GM21390 (cell line): ENCODE data around the gene BOK.
"Not testable (repeated sequence)": the region's sequence is repeated elsewhere in the genome, so short reads cannot be mapped to it uniquely, and the experiment has no call there.

Experiments
- ATAC-seq: cut with Tn5 transposase; IDR thresholded peaks from one replicate; pipeline ENCODE4 v1.9.1; 2021; ENCODE audit not compliant: unreplicated experiment

BOK gene

DNA sequence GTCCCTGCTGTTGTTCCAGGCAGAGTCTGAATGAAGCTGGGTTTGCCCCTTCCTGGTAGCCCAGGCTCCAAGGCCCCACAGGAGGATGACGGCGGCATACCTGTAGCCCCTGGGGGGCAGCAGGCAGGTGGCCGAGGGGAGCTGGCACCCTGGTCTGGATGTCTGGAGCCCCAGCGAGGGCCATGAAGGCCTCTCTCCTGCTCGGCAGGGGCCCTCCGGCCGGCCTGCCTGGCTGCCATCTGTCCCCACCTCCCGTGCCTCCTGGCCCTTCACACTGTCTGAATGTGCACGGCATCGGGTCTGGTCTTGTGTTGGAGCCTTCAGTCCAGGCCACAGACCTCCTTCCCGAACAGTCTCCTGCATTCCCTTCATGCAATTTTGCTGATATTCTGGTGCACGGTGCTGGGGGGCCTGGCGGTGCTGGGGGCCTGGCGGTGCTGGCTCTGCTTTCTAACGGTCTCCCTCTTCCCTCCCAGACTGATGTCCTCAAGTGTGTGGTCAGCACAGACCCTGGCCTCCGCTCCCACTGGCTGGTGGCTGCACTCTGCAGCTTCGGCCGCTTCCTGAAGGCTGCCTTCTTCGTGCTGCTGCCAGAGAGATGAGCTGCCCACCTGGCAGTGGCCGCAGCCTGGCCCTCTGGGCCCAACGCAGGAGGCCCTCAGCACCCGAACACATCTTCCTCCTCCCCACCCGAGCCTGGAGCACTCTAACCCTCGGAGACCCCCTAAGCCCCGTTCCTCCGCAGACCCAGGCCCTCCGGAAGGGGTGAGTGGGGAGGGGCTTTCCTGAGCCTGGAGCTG, 13.5 kb downstream of the BOK start:
- ATAC-seq, result no peak

- not testable (repeated sequence) for ATAC-seq
Observed at GRCh38 chr2:241572915-241573651, 14.5 kb downstream of the BOK start.

DNA sequence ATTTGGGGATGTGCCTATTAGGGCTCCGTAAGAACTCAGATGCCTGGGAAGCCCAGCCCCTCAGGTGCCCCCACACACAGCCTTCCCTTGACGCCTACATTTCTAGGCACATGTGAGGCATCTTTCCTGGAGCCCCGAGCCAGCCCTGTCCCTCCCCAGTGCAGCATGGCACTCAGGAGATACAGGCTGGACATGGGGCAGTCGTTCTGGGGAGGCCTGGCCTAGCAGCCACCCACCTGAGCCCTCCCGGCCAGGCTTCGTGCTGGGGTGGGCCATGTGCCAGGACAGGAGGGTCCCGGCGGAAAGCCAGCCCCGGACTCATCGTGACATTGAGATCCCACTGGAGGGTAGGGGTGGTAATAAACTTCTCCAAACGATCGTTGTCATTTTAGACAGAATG, 15.2 kb downstream of the BOK start:
- no peak for ATAC-seq

- ATAC-seq, result no peak
Observed at GRCh38 chr2:241574911-241575623, 16.5 kb downstream of the BOK start.

- ATAC-seq, result no peak
Observed at GRCh38 chr2:241575624-241576292, 17.2 kb downstream of the BOK start.

GRCh38 chr2:241576293-241576654, 17.7 kb downstream of the BOK start:
- no peak for ATAC-seq

- ATAC-seq, result no peak
Observed at GRCh38 chr2:241577413-241578122, 19.0 kb downstream of the BOK start.

DNA sequence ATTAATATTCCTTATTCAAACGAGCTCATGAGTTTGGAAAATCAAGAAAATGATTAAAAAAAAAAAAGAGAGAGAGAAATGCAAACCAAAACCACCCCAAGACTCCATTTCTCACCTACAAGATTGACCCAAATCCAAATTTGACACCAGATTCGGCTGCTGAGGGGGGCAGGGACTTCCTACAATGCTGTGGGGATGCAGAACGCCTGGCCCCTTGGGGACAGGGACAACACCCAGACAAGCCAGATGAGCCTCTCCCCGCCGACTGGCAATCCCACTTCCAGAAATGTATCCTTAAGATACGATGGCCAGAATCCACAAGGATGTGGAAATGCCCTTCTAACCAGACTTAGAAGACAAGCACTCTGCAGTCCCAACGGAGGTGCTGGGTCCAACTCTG, 20.7 kb downstream of the BOK start:
- no peak for ATAC-seq

DNA sequence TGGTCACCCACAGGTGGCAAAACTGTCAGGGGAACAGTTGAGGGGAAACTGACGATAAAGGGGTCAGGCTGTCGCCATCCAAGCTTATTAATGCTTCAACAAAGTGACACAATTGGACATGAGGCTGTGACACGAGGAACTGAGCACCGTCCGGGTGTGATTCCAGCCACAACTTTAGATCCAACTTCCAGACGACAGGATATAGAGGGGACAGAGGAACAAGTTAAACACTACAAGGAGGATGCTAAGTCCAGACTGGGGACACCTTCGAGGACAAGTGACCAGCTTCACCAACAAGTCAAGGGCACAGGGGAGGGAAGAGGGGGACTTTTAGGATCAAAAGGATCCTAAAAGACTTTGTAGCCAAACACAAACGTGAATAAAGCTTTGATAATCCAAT, 23.8 kb downstream of the BOK start:
- no peak for ATAC-seq

GRCh38 chr2:241582806-241583205, 24.3 kb downstream of the BOK start:
- ATAC-seq, result no peak

GRCh38 chr2:241584436-241584835, 25.9 kb downstream of the BOK start:
- no peak for ATAC-seq

GRCh38 chr2:241586564-241587264, 28.2 kb downstream of the BOK start:
- no peak for ATAC-seq

- not testable (repeated sequence) for ATAC-seq
Observed at GRCh38 chr2:241589863-241590262, 31.3 kb downstream of the BOK start.

DNA sequence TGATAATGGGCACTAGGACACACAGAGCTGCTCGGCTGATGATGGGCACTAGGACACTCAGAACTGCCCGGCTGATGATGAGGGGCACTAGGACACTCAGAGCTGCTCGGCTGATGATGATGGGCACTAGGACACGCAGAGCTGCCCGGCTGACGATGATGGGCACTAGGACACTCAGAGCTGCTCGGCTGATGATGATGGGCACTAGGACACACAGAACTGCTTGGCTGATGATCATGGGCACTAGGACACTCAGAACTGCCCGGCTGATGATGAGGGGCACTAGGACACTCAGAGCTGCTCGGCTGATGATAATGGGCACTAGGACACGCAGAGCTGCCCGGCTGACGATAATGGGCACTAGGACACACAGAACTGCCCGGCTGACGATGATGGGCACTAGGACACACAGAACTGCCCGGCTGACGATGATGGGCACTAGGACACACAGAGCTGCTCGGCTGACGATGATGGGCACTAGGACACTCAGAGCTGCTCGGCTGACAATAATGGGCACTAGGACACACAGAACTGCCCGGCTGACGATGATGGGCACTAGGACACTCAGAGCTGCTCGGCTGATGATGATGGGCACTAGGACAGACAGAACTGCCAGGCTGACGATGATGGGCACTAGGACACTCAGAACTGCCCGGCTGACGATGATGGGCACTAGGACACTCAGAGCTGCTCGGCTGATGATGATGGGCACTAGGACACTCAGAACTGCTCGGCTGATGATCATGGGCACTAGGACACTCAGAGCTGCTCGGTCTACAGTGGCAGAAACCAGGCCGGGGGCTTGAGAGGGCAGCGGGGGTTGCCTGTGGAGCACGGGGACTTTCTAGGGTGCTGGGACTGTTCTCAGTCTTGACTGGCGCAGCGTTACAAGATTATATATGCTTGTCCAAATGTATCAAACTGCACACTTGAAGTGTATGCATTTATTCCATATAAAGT, 32.2 kb downstream of the BOK start:
- not testable (repeated sequence) for ATAC-seq

DNA sequence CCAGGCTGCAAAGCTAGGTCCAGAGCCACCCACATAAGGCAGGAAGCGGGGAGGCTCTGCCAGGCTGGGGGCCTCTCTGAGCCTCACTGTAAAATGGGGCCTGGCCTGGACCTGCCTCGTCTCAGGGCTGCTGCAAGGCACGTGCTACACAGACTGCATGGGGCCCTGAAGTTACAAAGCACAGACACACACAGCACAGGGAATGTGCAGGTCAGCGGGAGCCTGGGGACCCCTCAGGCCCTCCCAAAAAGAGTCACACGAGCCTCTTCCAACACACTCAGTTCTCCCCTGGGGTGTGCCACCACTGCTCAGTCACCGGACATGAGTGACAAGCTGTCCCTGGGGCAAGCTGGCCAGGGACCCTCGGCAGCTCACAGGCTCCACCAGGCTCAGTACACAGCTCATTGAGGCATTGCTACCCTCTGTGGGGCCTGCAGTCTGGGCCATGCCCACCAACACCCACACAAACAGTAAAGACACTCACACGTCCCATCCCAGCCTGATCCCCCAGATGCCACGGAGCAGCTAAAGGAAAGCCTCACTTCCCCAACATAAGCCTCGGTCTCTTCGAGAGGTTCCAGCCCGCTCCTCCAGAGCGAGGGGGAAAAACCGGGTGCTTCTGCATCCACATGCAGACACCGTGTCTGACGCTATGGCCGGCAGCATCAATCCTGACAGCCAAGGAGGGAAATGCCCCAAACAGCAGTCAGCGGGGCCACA, 33.7 kb downstream of the BOK start:
- ATAC-seq, result no peak

DNA sequence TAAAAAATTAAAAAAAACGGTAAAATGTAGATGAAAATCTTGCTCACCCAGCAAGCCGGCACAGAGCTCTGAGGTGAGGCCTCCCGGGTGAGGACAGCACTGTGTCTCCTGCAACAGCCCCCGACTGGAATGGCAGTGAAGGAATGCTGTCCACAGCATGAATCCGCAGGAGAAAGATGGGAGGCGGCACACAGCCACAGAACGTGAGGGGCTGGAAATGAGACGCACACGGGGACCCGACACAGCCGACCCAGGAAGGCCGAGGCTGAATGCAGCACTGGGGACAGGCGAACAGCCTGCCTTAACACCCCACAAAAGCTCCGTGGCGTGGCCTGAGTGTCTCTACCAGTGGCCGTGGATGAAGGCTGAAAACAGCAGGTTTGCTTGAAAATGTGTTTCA, 34.7 kb downstream of the BOK start:
- no peak for ATAC-seq

GRCh38 chr2:241595600-241596140, 37.1 kb downstream of the BOK start:
- no peak for ATAC-seq

DNA sequence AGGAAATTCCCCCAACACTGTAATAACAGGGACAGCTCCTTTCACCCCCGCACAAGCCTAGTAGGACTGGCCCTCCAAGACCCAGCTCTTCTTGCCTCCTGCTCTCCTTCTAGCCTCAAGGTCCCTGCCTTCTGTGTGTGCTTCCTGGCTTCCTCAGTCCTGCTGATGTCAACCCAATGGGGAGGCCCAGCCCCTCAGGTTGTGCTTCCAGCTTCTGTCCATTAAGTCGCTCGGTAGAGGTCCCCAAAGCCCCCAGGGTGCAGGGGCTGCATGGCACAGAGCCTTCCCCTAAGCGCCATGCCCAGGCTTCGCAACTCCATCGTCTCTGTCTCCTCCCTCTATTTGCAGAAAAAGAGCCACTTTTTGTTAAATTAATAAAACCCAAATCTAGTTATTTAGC, 39.0 kb downstream of the BOK start:
- no peak for ATAC-seq
